GM12865 (cell line): ENCODE results near the gene BCOR.
A peak's percentile ranks its signal among the peaks of the same experiment; 100 is the strongest.

Source experiments
- DNase-seq: peaks from one replicate; pipeline ENCODE4 v3.0.0; 2010; ENCODE audit warnings: low read depth
- H3K4me3 ChIP-seq: 2 replicates; pipeline ENCODE4 v1.5.1; 2011; ENCODE audit warnings: mild to moderate bottlenecking, low read depth, low read length, control low read depth
- TF ChIP-seq, protein P1 (sequence below): IDR thresholded peaks from 2 replicates; pipeline ENCODE4 v1.5.1; 2011; ENCODE audit warnings: low read length, control low read depth, low read depth, inconsistent platforms; ENCODE audit not compliant: insufficient read depth; ENCODE audit errors: missing control alignments

BCOR gene

DNA sequence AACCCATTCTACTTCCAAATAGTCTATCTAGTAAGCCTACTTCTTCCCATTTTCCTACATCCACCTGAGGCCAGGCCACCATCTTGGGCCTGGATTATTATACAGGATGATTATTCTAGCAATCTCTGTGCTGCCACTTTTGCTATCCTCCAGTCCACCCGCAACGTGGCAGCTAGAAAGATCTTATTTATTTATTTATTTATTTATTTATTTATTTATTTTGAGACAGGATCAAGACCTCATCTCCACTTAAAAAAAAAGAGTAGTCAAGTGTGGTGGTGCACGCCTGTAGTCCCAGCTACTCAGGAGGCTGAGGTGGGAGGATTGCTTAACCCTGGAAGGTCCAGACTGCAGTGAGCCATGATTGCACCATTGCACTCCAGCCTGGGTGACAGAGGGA, 15.2 kb upstream of the BCOR start:
- no peak for DNase-seq
- no peak overlapping the region for H3K4me3 ChIP-seq
- TF ChIP-seq, protein P1, sequence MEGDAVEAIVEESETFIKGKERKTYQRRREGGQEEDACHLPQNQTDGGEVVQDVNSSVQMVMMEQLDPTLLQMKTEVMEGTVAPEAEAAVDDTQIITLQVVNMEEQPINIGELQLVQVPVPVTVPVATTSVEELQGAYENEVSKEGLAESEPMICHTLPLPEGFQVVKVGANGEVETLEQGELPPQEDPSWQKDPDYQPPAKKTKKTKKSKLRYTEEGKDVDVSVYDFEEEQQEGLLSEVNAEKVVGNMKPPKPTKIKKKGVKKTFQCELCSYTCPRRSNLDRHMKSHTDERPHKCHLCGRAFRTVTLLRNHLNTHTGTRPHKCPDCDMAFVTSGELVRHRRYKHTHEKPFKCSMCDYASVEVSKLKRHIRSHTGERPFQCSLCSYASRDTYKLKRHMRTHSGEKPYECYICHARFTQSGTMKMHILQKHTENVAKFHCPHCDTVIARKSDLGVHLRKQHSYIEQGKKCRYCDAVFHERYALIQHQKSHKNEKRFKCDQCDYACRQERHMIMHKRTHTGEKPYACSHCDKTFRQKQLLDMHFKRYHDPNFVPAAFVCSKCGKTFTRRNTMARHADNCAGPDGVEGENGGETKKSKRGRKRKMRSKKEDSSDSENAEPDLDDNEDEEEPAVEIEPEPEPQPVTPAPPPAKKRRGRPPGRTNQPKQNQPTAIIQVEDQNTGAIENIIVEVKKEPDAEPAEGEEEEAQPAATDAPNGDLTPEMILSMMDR, result no peak

DNA sequence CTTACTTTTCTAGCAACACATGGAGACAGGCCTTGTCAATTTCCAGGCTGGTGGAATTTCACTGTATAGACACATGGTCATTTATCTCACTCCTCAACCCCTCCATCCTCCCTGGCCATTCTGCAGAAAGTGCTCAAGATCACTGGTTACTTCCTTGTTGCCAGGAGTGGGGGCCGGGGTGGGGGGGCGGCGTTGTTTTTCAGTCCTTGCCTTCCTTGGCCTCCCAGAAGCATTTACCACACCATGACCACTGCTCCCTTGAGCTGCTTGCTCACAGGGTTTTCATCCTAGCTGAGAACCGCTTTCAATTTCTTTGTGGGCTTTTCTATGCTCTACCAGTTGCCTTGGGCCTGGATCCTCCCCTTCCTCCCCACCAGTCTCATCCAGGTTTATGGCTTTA, 14.1 kb upstream of the BCOR start:
- TF ChIP-seq, protein P1, result no peak
- no peak for DNase-seq
- no peak overlapping the region for H3K4me3 ChIP-seq

- peak; percentile 69 for DNase-seq
- H3K4me3 ChIP-seq, result peak overlapping the region; percentile 54
- TF ChIP-seq, protein P1, result no peak
Measured at GRCh38 chrX:40109288-40110008, 11.7 kb upstream of the BCOR start.

GRCh38 chrX:40108959-40109287, 11.2 kb upstream of the BCOR start:
- TF ChIP-seq, protein P1, result no peak
- peak; percentile 56 for DNase-seq
- peak overlapping the region; percentile 54 for H3K4me3 ChIP-seq

DNA sequence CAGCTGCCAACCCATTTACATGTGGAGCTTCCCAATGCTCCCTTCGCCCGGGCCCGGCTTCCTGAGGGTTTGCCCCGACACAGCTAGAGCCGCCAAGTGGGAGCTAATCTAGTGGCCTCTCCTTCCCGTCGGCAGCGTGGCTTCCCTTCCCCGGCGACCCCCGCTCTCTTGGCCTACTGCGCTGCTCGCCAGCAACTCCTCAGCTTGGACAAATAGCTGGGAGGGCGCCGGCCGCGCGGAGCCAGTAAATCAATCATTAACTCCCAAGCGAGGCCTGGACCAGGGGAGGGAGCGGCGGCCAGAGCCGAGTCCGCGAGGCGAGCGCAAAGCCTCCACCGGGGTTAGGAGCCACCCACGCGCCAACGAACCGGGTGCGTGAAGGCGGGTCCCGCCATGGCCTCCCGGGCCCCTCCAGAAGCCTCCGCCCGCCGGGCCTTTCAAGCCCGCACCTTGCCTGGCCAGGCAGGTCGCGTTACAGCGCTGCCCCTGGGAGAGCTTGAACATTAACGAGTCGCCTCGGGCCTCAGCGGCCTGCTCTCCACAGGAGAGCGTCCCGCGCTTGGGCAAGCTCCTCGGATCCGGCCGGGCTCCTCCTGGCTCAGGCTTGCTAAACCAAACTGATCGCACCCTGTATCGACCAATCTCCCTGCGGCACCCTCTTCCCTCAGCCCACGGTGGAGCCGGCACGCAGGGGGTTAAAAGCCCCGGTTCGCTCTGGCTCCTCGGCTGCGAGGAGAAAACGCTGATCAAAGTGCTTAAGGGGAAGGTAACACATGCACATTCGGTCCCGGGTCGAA, 10.6 kb upstream of the BCOR start:
- TF ChIP-seq, protein P1, result no peak
- H3K4me3 ChIP-seq, result peak overlapping the region; percentile 54
- no peak for DNase-seq

DNA sequence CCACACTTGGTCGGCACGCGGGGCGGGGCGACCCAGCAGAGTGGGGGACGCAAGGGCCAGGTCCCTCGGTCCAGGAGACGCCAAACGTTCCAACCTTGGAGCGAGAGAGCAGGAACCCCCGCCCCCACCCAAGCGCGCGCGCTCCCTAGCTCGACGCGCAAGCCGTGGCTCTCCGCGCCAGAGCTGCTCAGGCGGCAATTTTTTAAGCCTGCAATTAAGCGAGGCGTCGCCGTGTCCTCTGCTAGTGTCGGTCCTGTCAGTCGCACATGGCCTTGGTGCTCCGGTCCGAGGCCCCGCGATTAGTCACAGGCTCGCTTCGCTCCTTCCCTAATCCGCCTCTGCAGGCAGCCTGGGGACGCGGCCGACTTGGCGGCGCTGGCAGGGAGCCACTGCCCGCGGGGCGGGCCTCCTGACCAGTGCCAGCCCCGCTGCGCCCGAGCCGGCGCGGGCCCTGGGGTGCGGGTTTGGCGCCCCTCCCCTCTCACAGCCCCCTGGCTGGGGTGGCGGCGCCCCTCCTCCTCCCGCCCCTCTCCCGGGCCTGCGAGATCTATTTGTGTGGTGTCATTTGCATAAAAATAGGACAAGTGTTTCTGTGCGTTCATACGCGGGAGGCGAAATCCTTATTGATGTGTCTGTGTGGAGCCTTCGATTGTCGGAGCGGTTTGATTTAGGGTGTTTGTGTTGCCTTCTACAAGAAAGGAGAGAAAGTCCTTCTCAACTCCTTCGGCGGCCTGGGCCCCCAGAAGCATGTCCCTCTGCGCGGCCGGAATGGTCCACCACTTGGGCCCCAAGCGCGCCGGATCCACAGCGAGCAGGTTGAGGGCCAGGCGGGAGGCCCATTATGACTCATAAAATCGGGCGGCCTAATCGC, 9.8 kb upstream of the BCOR start:
- DNase-seq, result peak; percentile 63
- TF ChIP-seq, protein P1, result no peak
- peak overlapping the region; percentile 87 for H3K4me3 ChIP-seq
